Iris pigment epithelial cell (primary cell): ENCODE results near the gene LAMA3.

Experiments
- DNase-seq: peaks from one replicate; pipeline ENCODE4 v3.0.0-alpha.2; 2011; ENCODE audit warnings: low read depth

Gene LAMA3

DNA sequence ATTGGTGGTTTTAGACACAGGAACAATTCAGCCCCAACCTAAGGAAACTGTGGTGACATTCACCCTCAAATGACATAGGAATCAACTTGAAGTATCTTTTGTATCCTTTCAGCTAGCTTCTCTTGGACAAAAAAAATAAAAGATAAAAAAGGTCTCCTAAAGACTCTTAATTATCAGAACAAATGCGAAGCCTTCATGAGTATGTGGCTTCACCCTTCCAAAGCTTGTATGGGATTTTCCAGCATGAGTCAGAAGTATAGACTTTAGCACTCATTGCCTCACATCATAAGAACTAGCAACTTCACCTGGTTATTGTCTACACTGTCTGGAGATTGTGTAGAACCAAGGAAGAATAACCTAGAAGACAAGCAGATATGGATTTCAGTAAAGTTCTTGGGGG lies 135.4 kb downstream of the LAMA3 start:
- peak; percentile 58 for DNase-seq

DNA sequence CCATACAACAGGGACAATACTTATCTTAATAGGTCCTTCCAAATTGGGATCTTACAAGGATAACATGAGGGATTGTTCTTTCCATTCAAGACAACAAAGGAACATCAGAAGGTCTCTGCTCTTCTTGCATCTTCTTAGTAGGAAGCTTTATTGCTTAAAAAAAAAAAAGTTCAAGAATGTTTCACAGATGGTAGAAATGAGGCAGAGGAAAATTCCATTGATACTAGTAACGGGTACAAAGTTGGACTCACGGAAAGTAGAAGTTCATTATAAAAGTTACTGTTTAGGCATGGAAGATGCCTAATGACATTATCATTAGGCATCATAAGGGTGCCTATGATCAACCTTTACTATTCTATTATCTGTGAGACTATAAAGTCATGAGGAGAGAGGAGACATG lies 136.2 kb downstream of the LAMA3 start:
- peak; percentile 21 for DNase-seq

DNA sequence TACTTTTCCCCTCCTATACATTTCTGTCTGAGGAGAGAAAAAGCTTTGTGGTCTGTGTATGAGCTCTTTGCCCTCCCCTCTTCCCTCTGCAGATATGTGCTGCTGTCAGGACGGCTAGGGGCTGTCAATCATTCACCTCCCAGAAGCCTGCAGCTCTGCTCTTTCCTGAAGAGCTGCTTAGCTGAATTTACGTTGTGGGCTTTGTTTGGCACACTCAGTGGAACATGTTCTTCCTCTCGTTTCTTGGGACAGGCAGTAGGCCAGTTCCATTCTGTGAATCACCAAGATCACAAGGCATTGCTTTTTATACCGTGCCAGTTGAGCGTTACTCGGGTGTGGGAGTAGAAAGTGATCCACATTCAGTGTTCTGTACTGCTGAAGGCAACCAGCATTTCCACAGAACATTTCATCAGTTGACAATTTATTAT lies 136.7 kb downstream of the LAMA3 start:
- DNase-seq, result peak; percentile 95

DNA sequence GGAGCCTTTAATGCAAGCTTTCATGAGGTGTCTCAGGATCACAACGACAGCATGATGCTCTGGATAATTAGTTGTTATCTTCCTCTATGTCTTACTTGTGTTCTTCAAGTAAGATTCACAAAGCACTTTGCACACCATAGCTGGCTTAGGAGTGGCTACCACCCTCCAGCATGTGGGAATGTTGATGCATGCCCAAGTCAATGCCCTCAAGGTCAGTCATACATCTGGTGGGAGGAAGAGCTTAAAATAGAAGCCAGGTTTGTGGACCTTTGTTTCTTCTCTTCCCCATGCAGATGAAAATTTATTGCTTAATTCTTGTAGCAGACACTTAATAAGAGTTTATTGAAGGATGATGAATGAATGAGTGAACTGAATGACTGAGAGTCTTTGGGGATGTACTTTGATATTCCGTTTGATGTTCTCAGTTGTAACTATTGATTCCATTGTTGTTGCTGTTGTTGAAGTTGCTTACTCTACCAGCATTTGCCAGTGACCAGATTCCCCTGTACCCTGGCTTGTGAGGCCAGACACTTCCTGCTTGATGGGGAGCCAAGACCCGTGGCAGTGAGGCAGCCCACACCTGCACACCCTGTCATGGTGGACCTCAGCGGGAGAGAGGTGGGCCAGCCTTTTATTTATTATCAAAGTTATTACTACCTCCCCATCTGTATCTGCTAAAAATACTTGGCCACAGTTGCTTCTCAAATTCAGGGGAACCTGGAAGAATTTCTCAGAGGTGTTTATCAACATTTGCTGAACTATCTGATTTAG lies 137.8 kb downstream of the LAMA3 start:
- DNase-seq, result no peak

DNA sequence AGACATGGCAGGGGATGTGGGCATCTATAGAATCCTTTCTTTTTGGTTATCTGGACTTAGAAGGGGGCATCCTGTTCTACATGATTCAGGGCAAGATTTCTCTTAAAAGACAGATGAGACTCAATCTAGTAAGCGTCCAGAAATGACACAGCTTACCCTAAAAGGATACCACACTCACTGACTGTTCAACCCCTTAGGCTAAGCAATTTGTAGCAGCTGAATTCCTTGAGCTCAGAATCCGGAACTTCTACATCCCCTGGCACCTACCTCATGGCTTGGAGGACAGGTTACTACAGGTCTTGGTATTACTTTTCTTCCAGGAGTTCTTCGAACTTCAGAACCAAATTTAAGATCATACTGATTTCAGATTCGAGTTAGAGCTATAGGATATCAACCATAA lies 138.4 kb downstream of the LAMA3 start:
- no peak for DNase-seq

DNA sequence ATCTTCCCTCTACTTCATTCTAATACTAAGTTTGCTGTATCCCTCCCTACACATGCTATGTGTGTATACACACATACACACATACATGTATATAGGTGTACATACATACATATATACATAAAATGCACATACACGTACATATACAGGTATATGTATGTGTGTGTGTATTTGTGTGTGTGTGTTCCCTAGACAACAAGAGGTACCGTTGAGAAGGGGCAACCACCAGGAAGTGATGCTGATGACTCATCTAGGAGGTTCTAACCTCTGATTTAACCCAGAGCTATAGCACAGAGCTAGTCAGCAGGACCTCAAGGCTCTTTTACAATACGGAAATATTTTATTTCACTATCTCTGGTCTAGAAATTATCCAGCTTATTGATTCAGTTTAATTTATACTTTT lies 139.2 kb downstream of the LAMA3 start:
- peak; percentile 91 for DNase-seq

DNA sequence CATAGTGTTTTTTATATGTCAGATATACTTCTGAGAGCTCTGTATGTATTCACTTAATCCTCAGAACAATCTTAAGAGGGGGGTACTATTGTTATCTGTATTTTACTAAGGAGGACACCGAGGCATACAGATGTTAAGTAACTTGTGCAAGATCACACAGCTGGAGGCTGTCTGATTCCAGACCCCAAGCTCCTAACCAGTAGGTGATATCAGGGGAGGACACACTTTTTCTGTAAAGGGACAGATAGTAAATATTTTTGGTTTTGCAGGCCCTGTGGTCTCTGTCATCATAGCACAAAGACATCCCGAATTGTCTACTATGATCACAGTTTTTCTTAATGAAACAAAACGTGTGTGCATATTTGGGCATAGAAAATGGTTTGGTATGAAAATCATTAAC lies 143.7 kb downstream of the LAMA3 start:
- DNase-seq, result no peak

DNA sequence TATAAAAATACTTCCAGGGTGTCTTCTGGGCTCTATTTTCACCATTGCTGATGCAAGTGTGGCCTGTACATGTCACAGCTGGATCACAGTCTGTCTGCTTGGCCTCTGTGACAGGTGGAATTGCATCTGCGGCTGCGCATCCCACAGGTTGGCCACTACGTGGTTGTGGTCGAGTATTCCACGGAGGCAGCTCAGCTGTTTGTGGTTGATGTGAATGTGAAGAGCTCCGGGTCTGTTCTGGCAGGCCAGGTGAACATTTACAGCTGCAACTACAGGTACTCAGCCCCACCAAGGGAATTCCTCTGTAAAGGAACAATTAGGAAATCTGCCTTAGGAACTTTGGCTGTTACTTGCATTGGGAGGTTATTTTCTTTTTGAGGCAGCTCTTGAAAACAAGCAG lies 144.5 kb downstream of the LAMA3 start:
- no peak for DNase-seq

DNA sequence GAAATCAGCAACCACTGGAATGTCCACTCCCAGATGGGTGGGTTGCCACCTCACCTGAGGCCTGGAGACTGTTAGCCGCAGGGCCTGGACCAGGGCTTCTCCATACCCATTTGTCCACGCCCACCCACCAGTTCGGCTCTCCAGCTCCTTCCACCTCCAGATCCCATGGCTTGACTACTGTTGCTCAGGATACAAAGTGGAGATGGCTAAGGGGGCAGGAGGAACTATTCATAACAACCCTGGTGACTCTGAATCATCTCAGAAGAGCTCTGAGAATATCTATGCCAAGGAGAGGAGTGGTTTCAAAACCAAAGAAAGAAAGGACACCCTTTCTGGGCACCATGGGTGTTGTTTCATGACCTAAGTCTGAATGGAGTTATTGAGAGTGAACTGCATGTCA lies 145.8 kb downstream of the LAMA3 start:
- DNase-seq, result no peak

DNA sequence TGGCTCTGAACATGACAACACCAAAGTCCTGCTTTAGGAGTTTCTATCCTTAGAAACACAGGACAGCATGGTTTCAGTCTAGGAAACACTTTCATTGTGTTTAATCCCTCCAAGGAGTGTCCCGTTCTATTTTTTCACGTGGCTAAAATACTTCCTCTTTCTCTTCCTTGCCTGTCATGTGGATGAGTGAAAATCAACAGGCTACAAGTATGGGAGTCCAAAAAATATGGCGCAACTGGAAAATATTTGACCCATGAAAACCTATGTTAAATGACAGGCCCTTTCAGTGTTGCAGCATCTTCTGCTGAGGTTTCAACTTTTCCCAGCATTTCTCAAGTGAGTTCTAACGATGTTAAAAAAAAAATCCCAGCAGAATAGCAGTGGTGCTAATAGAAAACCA lies 146.3 kb downstream of the LAMA3 start:
- peak; percentile 60 for DNase-seq

DNA sequence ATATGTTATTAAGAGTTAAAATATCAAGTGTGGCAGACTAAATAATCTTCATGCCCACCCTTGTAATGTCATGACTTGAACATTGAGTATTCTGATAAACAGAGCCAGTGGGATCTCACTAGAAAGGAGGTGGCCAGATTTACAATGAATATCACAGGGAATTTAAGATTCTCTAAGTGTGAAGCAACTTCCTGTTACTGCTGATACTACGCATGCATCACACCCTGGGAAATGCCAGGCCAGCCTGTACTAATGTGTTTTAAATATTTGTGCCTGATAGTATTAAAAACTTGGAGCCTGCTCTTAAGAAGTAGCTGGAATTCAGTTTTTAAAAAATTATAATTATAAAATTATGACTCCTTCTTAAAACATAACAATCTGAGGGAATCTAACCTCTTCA lies 148.3 kb downstream of the LAMA3 start:
- peak; percentile 96 for DNase-seq

DNA sequence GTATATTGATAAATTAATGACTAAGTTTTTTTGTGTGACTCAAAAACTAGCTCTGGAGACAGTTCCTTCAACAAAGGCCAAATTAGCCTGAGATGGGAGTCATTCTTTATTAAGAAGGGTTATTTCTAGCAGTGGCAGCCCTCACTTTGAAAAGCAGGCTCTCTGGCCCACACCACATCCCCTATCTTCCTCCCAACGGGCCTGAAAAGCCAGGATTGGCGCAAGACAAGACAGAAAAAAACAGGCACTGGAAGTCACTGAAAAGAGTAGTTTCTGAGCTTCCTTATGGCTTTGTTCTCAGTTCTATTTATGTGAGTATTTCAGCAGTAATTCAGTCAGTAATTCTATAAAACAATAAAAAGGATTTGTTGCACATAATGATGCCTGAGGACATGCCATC lies 149.0 kb downstream of the LAMA3 start:
- DNase-seq, result no peak

DNA sequence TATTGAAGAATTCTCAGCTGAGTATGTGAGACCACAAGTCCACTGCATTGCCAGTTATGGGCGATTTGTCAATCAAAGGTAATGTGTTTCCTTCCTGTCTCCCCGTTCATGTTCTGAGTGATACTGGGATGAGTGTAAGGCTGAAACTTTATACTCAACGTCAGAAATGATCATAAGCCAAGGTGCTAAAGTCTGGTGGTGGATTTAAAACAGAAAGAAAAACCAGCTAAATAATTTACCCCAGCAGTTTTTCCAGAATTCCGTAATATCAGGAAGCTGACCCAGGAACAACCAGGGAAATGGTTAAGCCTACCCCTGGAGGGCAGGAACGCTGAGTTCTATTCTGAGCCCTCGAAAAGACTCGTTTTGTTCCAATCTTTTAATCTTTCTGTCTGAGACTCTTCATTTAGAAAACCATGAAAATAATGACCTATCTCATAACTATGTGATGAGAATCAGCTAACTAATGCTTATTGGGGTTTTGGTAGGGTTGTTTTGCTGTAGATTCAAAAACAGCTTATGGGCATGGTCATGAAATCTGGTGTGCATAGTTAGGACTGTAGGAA lies 149.6 kb downstream of the LAMA3 start:
- peak; percentile 85 for DNase-seq

DNA sequence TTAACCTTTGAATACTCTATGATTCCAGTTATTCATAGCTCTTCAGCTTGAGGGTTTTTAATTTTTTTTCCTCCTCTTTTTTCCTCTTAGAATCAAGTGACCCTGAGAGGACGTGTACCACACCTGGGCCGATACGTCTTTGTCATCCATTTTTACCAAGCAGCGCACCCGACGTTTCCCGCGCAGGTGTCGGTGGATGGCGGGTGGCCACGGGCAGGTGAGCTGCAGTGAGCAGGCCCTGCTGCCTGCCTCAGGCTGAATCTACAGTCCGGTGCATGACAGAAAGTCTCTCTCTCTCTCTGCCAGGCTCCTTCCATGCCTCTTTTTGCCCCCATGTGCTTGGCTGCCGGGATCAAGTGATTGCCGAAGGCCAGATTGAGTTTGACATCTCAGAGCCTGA lies 153.1 kb downstream of the LAMA3 start:
- DNase-seq, result no peak

DNA sequence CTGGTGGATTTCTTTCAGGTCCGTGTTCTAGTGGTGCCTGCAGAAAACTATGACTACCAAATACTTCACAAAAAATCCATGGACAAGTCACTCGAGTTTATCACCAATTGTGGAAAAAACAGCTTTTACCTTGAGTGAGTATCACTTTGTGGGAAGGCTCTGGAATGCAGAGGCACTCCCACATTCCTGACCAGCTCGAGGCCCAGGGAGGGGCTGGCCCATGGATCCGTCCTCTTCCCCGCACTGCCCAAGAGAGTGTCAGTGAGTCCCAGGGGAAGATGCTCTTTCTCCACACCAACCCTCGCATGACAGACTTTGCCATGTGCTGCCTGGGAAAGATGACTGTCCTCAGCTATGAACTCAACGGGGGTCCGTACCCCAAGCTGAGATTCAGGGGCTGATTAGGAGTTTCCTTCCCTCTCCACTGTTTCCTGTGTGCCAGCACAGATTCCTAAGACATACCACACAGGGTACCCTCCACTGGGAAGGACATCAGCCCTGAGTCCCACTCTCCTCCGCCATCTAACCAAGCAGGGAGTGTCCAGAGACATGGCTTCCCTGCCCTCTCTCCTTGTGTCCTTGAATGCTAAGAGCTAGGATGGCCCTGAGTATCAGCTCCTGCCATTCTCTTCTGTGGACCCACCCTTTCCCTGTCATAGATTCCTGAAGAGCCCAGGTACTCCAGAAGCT lies 155.9 kb downstream of the LAMA3 start:
- peak; percentile 48 for DNase-seq

DNA sequence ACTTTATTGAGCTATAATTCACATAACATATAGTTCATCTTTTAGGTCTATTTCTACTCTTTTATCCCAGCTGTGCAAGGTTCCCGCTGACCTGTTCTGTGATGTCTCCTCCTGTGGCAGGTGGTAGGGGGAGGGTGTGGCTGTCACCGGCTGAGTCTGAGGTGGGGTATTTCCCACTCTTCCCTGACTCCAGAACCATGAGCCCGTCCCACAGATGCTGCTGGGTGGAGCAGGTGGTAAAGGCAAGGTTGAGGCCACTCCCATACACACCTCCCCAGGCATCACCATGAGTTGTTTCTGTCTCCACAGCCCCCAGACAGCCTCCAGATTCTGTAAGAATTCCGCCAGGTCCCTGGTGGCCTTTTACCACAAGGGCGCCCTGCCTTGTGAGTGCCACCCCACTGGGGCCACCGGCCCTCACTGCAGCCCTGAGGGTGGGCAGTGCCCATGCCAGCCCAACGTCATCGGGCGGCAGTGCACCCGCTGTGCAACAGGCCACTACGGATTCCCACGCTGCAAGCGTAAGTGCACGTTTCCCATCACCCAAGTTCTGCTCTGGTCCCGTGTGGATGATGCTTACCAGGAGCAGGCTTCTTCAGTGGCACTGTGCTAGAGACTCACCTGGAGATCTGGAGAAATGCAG lies 156.9 kb downstream of the LAMA3 start:
- no peak for DNase-seq

DNA sequence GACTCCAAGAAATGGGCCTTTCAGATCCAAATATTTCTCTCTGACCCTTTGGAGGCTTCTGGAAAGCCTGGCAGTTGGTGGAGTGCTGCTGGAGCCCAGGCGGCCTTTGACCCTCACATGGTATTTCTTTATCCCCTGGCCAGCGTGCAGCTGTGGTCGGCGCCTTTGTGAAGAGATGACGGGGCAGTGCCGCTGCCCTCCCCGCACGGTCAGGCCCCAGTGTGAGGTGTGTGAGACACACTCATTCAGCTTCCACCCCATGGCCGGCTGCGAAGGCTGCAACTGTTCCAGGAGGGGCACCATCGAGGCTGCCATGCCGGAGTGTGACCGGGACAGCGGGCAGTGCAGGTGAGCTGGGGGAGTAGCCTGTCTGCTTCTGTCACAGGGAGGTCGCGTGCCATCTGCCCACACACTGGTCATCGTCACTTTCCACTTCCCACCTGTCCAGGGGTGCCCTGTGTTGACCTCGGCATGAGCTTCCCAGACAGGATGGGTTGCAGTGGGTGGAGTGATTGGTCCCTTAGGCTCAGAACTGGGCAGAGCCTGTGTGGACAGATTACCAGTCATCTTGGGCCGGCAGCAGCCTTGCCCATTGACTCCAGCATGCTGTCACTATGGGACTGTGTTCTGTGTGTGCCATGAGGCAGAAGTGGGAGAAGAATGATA lies 158.2 kb downstream of the LAMA3 start:
- no peak for DNase-seq

DNA sequence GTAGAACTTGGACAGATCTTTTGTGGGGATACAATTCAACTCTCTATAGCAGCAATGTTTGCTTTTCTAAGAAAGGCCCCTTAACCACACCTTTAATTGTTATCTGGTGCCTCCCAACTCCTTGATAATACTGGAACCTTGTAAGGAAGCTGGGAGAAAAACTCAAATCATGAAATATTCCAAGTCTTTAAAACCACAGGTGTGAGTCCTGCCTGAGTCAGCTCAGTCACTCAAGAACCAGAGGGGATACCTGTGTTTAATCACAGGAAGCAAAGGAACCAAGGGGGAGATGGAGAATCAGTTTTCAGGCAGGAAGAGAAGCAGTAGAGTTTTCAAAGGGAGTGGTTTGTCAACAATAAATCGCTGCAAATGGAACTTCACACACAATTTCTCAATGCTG lies 159.9 kb downstream of the LAMA3 start:
- DNase-seq, result no peak

DNA sequence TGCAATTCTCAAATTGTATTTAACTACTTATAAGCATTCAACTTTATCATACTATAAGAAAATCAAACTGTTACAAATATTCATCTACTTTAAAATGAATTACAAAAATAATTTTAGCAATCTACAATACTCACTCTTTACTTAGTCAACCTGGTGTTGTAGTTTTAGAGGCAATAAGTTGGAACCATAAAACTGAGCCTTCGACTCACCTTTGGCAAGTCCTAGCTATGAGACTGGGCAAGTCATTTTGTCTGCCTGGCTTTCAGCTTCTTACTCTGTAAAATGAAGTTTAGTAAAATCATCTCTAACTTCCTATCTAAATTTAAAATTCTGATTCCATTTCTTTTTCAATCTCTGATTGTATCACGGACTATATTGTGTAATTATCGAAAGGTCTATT lies 161.0 kb downstream of the LAMA3 start:
- DNase-seq, result no peak

DNA sequence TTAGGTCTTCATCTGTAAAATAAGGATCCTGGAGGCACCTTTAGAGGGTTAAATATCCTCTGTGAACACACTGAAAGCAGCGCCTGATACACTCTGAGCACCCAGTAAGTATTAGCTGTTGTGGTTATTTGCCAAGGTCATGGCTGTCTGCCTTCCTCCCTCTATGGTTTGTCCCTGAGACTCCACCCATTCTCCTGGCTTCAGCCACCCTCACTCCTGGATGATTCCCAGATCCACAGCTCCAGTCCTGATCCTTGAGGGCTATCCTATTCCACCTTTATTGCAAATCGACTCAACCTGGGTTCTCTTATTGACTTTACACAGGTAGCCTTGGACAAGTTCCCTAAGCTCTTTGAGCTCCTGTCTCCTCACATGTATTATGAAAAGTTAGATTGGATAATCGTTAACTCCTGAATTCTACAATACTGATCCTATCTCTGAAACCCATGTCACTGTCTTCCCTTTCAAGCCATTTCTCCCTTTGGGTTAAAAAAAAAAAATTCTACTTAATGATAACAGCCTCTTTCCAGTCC lies 162.3 kb downstream of the LAMA3 start:
- no peak for DNase-seq

DNA sequence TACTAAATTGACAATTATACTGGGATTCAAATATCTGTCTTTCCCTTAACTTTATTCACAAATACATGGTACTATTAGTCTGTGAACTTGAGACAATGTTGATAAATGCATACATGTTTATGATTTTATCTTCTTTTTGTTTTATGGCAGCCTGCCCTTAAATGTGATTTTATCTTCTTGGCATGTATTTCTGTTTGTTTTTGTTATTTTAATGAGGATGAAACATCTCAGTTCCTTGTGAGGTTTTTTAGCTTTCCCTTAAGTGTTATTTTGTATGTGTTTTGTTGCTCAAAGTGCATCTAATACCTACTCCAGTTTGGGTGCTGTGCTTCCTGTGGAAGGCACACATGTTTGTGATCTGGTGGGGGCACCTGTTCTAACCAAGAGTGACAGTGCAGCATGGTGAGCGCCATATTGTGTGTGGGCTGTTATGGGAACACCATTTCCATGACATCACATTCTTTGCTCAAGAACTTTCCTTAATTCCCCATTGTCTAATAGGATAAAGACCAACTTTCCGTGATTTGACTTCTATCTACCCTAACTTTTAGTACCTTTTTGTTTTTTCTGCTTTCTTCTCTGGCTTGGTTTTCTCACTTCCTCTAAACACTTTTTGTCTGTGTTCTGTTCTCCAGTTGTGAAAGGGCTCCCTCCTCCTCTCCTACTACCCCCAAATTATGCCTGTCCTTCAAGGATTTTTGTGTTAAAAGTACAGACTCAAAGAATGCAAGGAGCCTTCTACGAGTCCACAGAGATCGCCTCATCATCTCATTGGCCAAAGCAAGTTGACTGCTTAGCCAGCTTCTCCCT lies 163.2 kb downstream of the LAMA3 start:
- no peak for DNase-seq
